KOPT-K1 (cell line): ENCODE data around the gene AGMO.

Experiments
- H3K27ac ChIP-seq: fragments of 200-600 bp; sonication (generic); 2 replicates; pipeline ENCODE4 v1.5.1; 2016; ENCODE audit warnings: antibody characterized with exemption, mild to moderate bottlenecking, low read depth, low read length; ENCODE audit not compliant: poor library complexity, severe bottlenecking
- H3K36me3 ChIP-seq: fragments of 200-600 bp; sonication (generic); 2 replicates; pipeline ENCODE4 v1.5.1; 2017; ENCODE audit warnings: antibody characterized with exemption, mild to moderate bottlenecking, low read length, moderate library complexity; ENCODE audit not compliant: insufficient read depth
- H3K9me3 ChIP-seq: fragments of 200-600 bp; sonication (generic); 2 replicates; pipeline ENCODE4 v1.5.1; 2017; ENCODE audit warnings: antibody characterized with exemption, low read length, mild to moderate bottlenecking; ENCODE audit not compliant: insufficient read depth, poor library complexity, severe bottlenecking

The AGMO gene

DNA sequence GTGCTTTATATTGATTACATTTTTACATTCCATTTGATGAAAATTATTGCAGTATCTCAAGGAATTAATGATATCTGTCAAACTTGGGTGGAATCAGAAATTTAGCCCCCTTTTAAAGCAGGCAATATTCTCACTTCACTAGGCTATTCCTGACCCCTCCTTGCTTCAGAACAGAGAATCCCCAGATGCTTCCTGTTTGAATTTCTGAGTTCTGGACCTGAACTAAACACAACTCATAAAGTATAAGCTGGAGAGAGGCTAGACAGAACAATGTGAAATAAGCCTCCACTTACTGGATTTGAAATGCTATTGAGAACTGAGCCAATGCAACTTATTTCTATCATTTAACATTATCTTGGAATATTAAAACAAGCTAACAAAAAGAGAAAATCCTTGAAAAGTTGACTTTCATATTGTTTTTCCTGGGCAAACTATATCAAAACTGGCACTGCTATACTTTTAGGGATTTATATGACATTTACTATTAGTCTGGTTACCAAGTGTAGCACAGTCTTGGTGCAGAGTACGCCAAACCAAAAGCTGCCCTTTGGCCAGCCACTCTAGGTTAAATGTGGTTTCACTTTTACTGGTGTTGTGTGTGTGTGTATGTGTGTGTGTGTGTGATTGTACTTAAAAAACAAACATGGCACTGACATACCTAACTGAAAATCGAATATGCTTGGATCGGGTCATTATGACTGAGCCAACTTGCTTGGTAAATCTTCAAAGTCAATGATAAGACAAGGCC lies 19.0 kb upstream of the AGMO start:
- Histone ChIP-seq H3K27ac (no peak overlapping the region), H3K36me3 (no peaks in the 10 kb centered on the region), H3K9me3 (peaks cover 7% of the 10 kb centered on the region)

- Histone ChIP-seq H3K27ac (no peak overlapping the region), H3K9me3 (no peaks in the 10 kb centered on the region), H3K36me3 (no peaks in the 10 kb centered on the region)
These were observed 15.8 kb upstream of the AGMO start for GRCh38 chr7:15577600-15577999.

DNA sequence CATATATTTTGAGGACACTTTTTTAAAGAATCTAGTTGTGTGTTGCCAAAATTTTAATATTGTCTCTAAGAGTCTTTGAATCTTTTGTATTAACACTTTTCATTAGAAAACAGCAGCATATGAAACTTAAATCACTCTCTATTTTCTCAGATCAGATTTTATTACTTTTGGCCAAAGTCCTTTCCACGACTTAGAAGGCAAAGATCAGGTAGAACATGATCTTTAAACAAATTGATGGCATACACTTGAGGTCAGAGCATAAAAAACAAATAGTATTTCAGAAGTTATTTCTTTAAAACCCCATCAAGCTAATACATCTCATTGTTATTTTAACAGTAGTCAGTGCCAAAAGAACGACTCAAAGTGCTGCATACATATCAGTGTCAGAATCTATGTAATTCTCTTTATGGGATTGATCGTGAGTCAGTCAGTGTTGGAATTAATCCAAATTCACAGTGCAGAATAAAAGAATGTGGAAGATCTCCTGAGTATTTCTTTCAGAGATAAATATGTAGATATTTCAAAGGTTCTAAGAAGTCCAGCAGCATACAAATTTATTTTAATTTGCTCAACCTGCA lies 9.6 kb upstream of the AGMO start:
- Histone ChIP-seq H3K27ac (no peak overlapping the region), H3K9me3 (no peaks in the 10 kb centered on the region)

DNA sequence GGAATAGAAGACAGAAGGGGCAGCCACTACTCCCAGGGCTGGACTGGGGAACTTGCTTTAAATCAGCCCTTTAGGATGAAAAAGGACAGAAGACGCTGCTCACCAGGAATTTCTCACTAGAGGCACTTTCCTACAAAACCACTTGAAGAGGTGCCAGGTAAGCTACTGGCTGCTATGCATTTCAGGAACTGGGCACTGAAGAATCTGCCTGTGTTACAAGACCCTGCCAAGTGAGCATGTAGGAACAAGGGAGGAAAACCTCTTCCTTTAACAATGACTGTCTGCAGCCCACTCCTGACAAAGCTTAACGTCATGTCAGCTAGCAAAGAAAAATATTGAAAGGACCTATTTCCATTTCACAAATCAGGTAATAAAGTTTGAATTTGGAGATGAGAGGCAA lies 5.8 kb upstream of the AGMO start:
- no peak overlapping the region for H3K27ac ChIP-seq
- H3K9me3 ChIP-seq = no peaks in the 10 kb centered on the region
- no peaks in the 10 kb centered on the region for H3K36me3 ChIP-seq

More for the DNA sequence above, 9.6 kb upstream of the AGMO start:
- no peaks in the 10 kb centered on the region for H3K36me3 ChIP-seq

DNA sequence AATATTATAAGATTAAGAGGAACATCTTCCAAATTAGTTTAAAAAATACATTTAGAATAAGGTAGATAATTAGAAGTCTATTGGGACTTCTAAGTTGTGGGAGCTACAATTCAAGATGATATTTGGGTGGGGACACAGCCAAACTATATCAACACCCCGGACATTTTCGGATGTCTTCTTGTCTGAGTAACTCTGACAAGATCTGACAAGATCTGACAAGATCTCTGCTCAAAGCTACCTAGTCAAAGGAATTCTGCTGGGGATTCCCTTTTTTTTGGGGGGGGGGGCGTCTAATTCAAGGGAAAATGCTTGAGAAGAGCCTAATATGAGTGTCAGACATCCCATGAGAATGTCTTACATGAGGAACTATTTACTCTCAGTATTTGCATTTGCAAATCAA lies 5.2 kb upstream of the AGMO start:
- Histone ChIP-seq H3K27ac (no peak overlapping the region), H3K9me3 (no peaks in the 10 kb centered on the region), H3K36me3 (no peaks in the 10 kb centered on the region)

DNA sequence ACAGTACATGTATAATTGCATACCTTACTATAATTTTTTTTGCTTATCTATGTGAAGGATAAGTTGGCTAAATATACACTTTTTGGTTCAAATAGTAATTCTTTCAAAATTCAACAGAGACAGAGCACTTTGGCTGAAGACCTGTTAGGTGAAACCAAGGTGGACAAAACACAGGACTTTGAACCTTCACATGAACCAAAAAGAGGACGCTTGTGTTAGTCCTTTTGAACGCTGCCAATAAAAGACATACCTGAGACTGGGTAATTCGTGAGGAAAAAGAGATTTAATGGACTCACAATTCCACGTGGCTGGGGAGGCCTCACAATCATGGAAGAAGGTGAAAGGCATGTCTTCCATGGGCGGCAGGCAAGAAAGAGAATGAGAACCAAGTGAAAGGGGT lies 4.7 kb upstream of the AGMO start:
- H3K9me3 ChIP-seq = no peaks in the 10 kb centered on the region
- H3K36me3 ChIP-seq = no peaks in the 10 kb centered on the region
- H3K27ac ChIP-seq = no peak overlapping the region

DNA sequence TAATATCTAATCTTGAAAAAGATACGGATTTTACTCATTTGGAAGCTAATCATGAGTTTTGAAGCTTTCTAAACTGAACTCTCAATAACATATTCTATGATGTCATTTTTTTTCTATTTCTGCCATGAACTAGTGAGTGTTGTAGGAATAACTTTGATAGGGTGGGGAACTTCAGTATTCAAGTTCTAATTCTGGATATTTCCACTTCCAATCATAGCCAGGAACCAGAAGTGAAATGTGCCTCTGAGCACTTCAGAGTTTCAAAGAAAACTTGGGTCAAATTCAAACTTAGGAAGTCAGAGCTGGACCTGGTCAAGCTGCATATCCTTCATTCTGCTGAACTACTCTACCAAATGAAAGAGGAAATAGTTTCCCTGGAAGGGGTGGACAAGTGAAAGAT lies 847 bp downstream of the AGMO start:
- H3K27ac ChIP-seq = no peak overlapping the region
- H3K36me3 ChIP-seq = no peaks in the 10 kb centered on the region
- H3K9me3 ChIP-seq = no peaks in the 10 kb centered on the region

- Histone ChIP-seq H3K36me3 (no peaks in the 10 kb centered on the region), H3K9me3 (no peaks in the 10 kb centered on the region), H3K27ac (no peak overlapping the region)
These were observed 2.3 kb downstream of the AGMO start for GRCh38 chr7:15559416-15559928.

GRCh38 chr7:15558756-15559155 lies 3.1 kb downstream of the AGMO start:
- Histone ChIP-seq H3K9me3 (no peaks in the 10 kb centered on the region), H3K27ac (no peak overlapping the region), H3K36me3 (no peaks in the 10 kb centered on the region)

DNA sequence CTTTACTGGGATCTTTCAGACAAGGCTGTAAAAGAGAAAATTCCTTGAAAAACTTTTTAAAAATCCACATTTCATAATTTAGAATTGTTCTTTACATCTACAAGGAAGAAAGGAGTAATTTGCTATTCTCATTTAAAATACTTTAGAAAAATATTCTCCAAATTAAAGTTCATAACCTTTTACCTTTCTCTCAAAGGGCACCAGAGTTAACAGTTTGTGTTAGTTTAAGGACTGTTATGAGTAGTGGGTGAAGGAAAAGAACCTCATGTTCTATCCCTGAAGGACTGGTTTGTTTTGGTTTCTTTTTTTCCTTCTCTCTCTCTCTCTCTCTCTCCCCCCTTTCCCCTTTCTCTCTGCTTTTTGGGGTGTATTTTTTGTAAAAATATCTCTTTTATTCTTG lies 4.1 kb downstream of the AGMO start:
- no peaks in the 10 kb centered on the region for H3K36me3 ChIP-seq
- no peak overlapping the region for H3K27ac ChIP-seq
- no peaks in the 10 kb centered on the region for H3K9me3 ChIP-seq

GRCh38 chr7:15557186-15557585 lies 4.6 kb downstream of the AGMO start:
- Histone ChIP-seq H3K27ac (no peak overlapping the region), H3K9me3 (no peaks in the 10 kb centered on the region), H3K36me3 (no peaks in the 10 kb centered on the region)

DNA sequence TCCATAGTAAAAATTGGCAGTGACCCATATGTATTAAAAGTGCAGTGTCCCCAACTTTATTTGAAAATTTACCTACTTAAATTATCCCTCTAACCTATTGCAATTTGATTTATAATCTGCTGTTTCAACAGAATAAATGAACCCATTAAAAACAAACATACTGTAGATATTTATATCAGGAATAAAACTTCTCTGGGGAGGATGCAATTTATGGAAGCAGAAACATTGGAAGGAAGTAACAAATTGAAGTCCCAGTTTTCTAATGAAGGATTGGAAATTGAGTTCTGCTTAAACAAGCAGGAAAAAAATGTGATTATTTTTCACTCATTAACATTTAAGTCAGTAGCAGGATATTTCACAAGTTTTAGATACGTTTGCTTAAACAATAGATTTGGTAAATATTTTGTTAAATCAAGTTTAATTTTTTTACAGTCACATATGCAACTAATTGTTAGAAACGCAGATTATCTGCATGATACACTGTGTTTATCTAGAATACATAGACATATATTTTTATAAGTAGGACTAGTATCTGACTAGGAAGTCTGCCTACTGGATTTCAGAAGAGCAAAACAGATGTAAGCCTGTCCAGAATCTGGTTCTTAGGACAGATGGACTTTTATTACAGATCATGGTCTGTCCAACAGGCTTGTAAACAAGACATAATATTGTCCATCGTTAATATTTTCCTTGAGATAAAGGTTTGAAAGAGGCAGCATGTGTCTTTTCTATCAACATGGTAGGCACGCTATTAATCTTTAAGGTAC lies 5.3 kb downstream of the AGMO start:
- no peak overlapping the region for H3K27ac ChIP-seq

GRCh38 chr7:15555381-15555859 lies 6.4 kb downstream of the AGMO start:
- no peaks in the 10 kb centered on the region for H3K36me3 ChIP-seq
- no peaks in the 10 kb centered on the region for H3K9me3 ChIP-seq
- H3K27ac ChIP-seq = no peak overlapping the region

More for the DNA sequence above, 5.3 kb downstream of the AGMO start:
- Histone ChIP-seq H3K9me3 (no peaks in the 10 kb centered on the region), H3K36me3 (no peaks in the 10 kb centered on the region)

DNA sequence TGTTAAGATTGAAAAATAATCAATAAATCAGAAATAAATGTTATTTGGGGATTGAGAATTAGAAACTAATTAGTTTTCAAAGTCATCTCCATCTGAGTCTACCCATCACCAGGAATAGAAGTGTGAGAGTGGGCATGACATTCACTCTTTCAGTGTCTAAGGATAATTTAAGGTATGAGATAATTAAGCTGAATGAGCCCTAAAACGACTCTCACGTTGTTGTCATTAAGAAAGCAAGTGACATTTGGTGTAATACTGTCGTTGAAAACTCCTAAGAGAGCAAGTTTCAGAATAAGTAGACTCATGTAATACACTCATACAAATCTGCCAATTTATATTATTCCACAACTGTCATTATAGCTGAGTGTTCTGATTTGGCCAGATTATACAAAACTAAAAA lies 7.1 kb downstream of the AGMO start:
- no peaks in the 10 kb centered on the region for H3K36me3 ChIP-seq
- no peaks in the 10 kb centered on the region for H3K9me3 ChIP-seq
- no peak overlapping the region for H3K27ac ChIP-seq

DNA sequence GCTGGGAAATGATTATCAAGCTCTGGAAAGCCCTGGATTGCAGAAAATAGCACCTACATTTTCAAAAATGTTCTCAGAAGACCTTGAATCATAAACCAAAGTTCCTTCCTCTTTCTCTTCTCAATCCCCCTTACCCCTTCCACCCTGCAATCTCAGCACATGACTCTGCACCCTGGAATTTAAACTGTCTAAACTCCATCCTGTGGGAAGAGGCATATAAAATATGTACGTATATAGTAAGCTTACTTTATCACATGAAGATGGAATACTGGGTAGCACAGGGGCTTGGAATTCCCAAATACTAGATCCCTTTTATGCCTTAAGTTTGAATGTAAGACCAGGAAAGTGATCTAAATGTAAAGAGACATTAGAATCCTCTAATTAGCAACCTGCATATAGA lies 7.7 kb downstream of the AGMO start:
- Histone ChIP-seq H3K27ac (no peak overlapping the region), H3K9me3 (no peaks in the 10 kb centered on the region), H3K36me3 (no peaks in the 10 kb centered on the region)
